SU-DHL-6 (cell line): ENCODE data around the gene TMEM184A.
A peak's percentile ranks its signal among the peaks of the same experiment; 100 is the strongest.

Source experiments
- H2AFZ ChIP-seq: fragments of 200-600 bp; sonication (generic); 2 replicates; pipeline ENCODE4 v1.6.1; 2014; ENCODE audit warnings: low read depth, mild to moderate bottlenecking, moderate library complexity, mixed read lengths, antibody characterized with exemption, low read length; ENCODE audit not compliant: severe bottlenecking
- H3F3A ChIP-seq: fragments of 200-600 bp; shearing (Covaris generic); 2 replicates; pipeline ENCODE4 v1.6.0; 2016; ENCODE audit warnings: antibody characterized with exemption, mild to moderate bottlenecking; ENCODE audit not compliant: insufficient read depth
- H3K27ac ChIP-seq: fragments of 200-600 bp; sonication (generic); 2 replicates; pipeline ENCODE4 v1.5.1; 2016; ENCODE audit warnings: low read depth, mild to moderate bottlenecking, low read length, moderate library complexity, mixed read lengths
- H3K27me3 ChIP-seq: fragments of 200-600 bp; sonication (generic), shearing (Covaris generic); 2 replicates; pipeline ENCODE4 v1.6.0; 2014; ENCODE audit warnings: mild to moderate bottlenecking, low read length
- H3K36me3 ChIP-seq: fragments of 200-600 bp; sonication (generic); 2 replicates; pipeline ENCODE4 v1.6.1; 2014; ENCODE audit warnings: mild to moderate bottlenecking, low read length, mixed read lengths
- H3K4me2 ChIP-seq: fragments of 300-600, 200-600 bp; shearing (Covaris generic), sonication (generic); 2 replicates; pipeline ENCODE4 v1.6.0; 2014; ENCODE audit warnings: low read length, low read depth, mild to moderate bottlenecking; ENCODE audit not compliant: poor library complexity, severe bottlenecking
- H3K4me3 ChIP-seq: fragments of 200-600 bp; sonication (generic); 2 replicates; pipeline ENCODE4 v1.5.1; 2014; ENCODE audit warnings: antibody characterized with exemption, low read length, mild to moderate bottlenecking, mixed read lengths; ENCODE audit not compliant: insufficient read depth, poor library complexity, severe bottlenecking
- H3K79me2 ChIP-seq: fragments of 200-600 bp; sonication (generic); 2 replicates; pipeline ENCODE4 v1.6.1; 2014; ENCODE audit warnings: mild to moderate bottlenecking, low read length, moderate library complexity; ENCODE audit not compliant: insufficient read depth
- H3K9ac ChIP-seq: fragments of 200-600 bp; sonication (generic); 2 replicates; pipeline ENCODE4 v1.7.0; 2014; ENCODE audit warnings: mild to moderate bottlenecking, low read length
- H3K9me2 ChIP-seq: fragments of 200-600 bp; sonication (generic); replicated peaks from 2 replicates; pipeline ENCODE4 v1.6.1; 2014; ENCODE audit warnings: low read length; ENCODE audit not compliant: insufficient read depth
- H3K9me3 ChIP-seq: fragments of 200-600 bp; sonication (generic); 2 replicates; pipeline ENCODE4 v1.6.1; 2014; ENCODE audit warnings: low read length, mixed read lengths; ENCODE audit not compliant: insufficient read depth
- H4K20me1 ChIP-seq: fragments of 200-600 bp; sonication (generic); 2 replicates; pipeline ENCODE4 v1.6.1; 2014; ENCODE audit warnings: low read depth, mild to moderate bottlenecking, antibody characterized with exemption, low read length, moderate library complexity, mixed read lengths
- CTCF ChIP-seq: fragments of 200-600 bp; sonication (generic); IDR thresholded peaks from one replicate; pipeline ENCODE4 v1.5.1; 2017; ENCODE audit warnings: antibody characterized with exemption, mild to moderate bottlenecking, low read length, moderate library complexity; ENCODE audit not compliant: insufficient read depth, poor library complexity, severe bottlenecking
- EZH2phosphoT487 ChIP-seq: fragments of 200-600 bp; sonication (generic), shearing (Covaris generic); conservative IDR thresholded peaks from 2 replicates; pipeline ENCODE4 v1.6.1; 2018; ENCODE audit warnings: mild to moderate bottlenecking, antibody characterized with exemption, low read length, moderate library complexity, mixed read lengths

TMEM184A gene

GRCh38 chr7:1509226-1509625 is 46.8 kb downstream of the TMEM184A start:
- TF ChIP-seq CTCF (no peak), EZH2phosphoT487 (no peak)
- H3F3A ChIP-seq = peaks cover 5% of the 10 kb centered on the region; the same call in 1 of the 2 replicates
- H3K9ac ChIP-seq = no peak overlapping the region
- H3K9me2 ChIP-seq = no peaks in the 10 kb centered on the region
- no peaks in the 10 kb centered on the region for H3K27me3 ChIP-seq
- H2AFZ ChIP-seq = no peak overlapping the region
- no peaks in the 10 kb centered on the region for H4K20me1 ChIP-seq
- H3K4me3 ChIP-seq = no peak overlapping the region
- no peak overlapping the region for H3K27ac ChIP-seq
- H3K79me2 ChIP-seq = no peaks in the 10 kb centered on the region
- no peaks in the 10 kb centered on the region for H3K9me3 ChIP-seq
- no peaks in the 10 kb centered on the region for H3K36me3 ChIP-seq
- H3K4me2 ChIP-seq = no peak overlapping the region

- no peaks in the 10 kb centered on the region for H3K9me2 ChIP-seq
- no peaks in the 10 kb centered on the region for H3K36me3 ChIP-seq
- no peak for TF ChIP-seq EZH2phosphoT487
- no peak for TF ChIP-seq CTCF
- no peak overlapping the region for H2AFZ ChIP-seq
- no peaks in the 10 kb centered on the region for H3K9me3 ChIP-seq
- H3K27me3 ChIP-seq = no peaks in the 10 kb centered on the region
- peaks cover 5% of the 10 kb centered on the region; the same call in 1 of the 2 replicates for H3F3A ChIP-seq
- H3K27ac ChIP-seq = peak overlapping the region; percentile 38
- H3K4me3 ChIP-seq = no peak overlapping the region
- peaks cover 8% of the 10 kb centered on the region for H3K79me2 ChIP-seq
- no peak overlapping the region for H3K9ac ChIP-seq
- H4K20me1 ChIP-seq = no peaks in the 10 kb centered on the region
- H3K4me2 ChIP-seq = no peak overlapping the region
Observed at GRCh38 chr7:1508277-1508758, 47.7 kb downstream of the TMEM184A start.

GRCh38 chr7:1505731-1506550 is 50.1 kb downstream of the TMEM184A start:
- Histone ChIP-seq H3K27me3 (no peaks in the 10 kb centered on the region), H3K27ac (peak overlapping the region; percentile 18; the same call in 1 of the 2 replicates), H3K9me2 (no peaks in the 10 kb centered on the region), H3K9me3 (no peaks in the 10 kb centered on the region), H2AFZ (no peak overlapping the region), H3K36me3 (no peaks in the 10 kb centered on the region), H3K4me2 (peak overlapping the region; percentile 16), H3F3A (peaks cover 5% of the 10 kb centered on the region; the same call in 1 of the 2 replicates), H3K4me3 (no peak overlapping the region), H4K20me1 (no peaks in the 10 kb centered on the region), H3K9ac (no peak overlapping the region), H3K79me2 (peaks cover 30% of the 10 kb centered on the region)
- TF ChIP-seq CTCF (no peak), EZH2phosphoT487 (no peak)
